ENCODE results near the gene EFCAB14. TPM values are rescaled to one million over a fixed set of nuclear protein-coding genes. Genes with fewer than 3 reads are reported as not detected.
"Not testable (repeated sequence)": the region's sequence is repeated elsewhere in the genome, so short reads cannot be mapped to it uniquely, and the experiment has no call there.

EFCAB14 gene
- total and polyA plus RNA-seq, 4 experiments from 2014 or later, result 87.0 to 117 (median 97.6) TPM

GRCh38 chr1:46747683-46748288 is 28.9 kb upstream of the EFCAB14 start:
- peaks cover 29 to 38% of the 10 kb centered on the region in 2 donors for H3K27me3 Mint-ChIP-seq
- ChIA-PET POLR2A (ENCODE audit: partially characterized antibody) (no interaction called here), CTCF (ENCODE audit: partially characterized antibody) (no interaction called here)
- Histone ChIP-seq H3K4me1 (ENCODE audit: insufficient read depth, low read length) (no peaks in the 10 kb centered on the region), H3K27ac (ENCODE audit: low read depth, low read length) (no peak overlapping the region), H3K9me3 (ENCODE audit: control insufficient read depth in 1 of 2, low read length in 2 of 2) (no peaks in the 10 kb centered on the region), H3K36me3 (ENCODE audit: insufficient read depth, low read length) (no peaks in the 10 kb centered on the region), H3K27me3 (ENCODE audit: insufficient read depth, low read length) (no peaks in the 10 kb centered on the region), H3K4me3 (ENCODE audit: low read length in 2 of 2) (no peak overlapping the region)
- H3K27ac Mint-ChIP-seq, result no peak overlapping the region
- H3K9me3 Mint-ChIP-seq, result peaks cover 0 to 4% (median 0%) of the 10 kb centered on the region in 8 donors
- H3K4me3 Mint-ChIP-seq, result no peak overlapping the region
- H3K36me3 Mint-ChIP-seq, result no peaks in the 10 kb centered on the region
- peak in 1 of 5 donors; percentile 4 for DNase-seq
- no peaks in the 10 kb centered on the region for H3K4me1 Mint-ChIP-seq
- intact Hi-C loops (cut with micrococcal nuclease), result no loop called here

GRCh38 chr1:46742069-46742468 is 23.2 kb upstream of the EFCAB14 start:
- H3K4me3 ChIP-seq (ENCODE audit: low read length in 2 of 2), result no peak overlapping the region
- POLR2A ChIA-PET (ENCODE audit: partially characterized antibody), result no interaction called here
- H3K27ac ChIP-seq (ENCODE audit: low read depth, low read length), result no peak overlapping the region
- intact Hi-C loops (cut with micrococcal nuclease), result no loop called here
- H3K27me3 Mint-ChIP-seq, result peaks cover 24 to 25% of the 10 kb centered on the region in 2 donors
- no peaks in the 10 kb centered on the region for H3K9me3 Mint-ChIP-seq
- H3K4me3 Mint-ChIP-seq, result no peak overlapping the region
- H3K4me1 ChIP-seq (ENCODE audit: insufficient read depth, low read length), result no peaks in the 10 kb centered on the region
- H3K27me3 ChIP-seq (ENCODE audit: insufficient read depth, low read length), result no peaks in the 10 kb centered on the region
- CTCF ChIA-PET (ENCODE audit: partially characterized antibody), result no interaction called here
- no peak overlapping the region for H3K27ac Mint-ChIP-seq
- H3K9me3 ChIP-seq (ENCODE audit: control insufficient read depth in 1 of 2, low read length in 2 of 2), result no peaks in the 10 kb centered on the region
- no peaks in the 10 kb centered on the region for H3K36me3 Mint-ChIP-seq
- no peaks in the 10 kb centered on the region for H3K4me1 Mint-ChIP-seq
- no peak for DNase-seq
- no peaks in the 10 kb centered on the region for H3K36me3 ChIP-seq (ENCODE audit: insufficient read depth, low read length)

GRCh38 chr1:46735708-46736324 is 16.9 kb upstream of the EFCAB14 start:
- Mint-ChIP-seq H3K36me3 (no peaks in the 10 kb centered on the region), H3K27ac (no peak overlapping the region), H3K9me3 (peaks cover 0 to 20% (median 12%) of the 10 kb centered on the region in 8 donors), H3K4me1 (no peaks in the 10 kb centered on the region), H3K4me3 (no peak overlapping the region), H3K27me3 (peaks cover 9 to 13% of the 10 kb centered on the region in 2 donors)
- POLR2A ChIA-PET (ENCODE audit: partially characterized antibody), result no interaction called here
- no peaks in the 10 kb centered on the region for H3K9me3 ChIP-seq (ENCODE audit: control insufficient read depth in 1 of 2, low read length in 2 of 2)
- no peak overlapping the region for H3K27ac ChIP-seq (ENCODE audit: low read depth, low read length)
- H3K36me3 ChIP-seq (ENCODE audit: insufficient read depth, low read length), result no peaks in the 10 kb centered on the region
- intact Hi-C loops (cut with micrococcal nuclease), result no loop called here
- H3K4me3 ChIP-seq (ENCODE audit: low read length in 2 of 2), result no peak overlapping the region
- no peaks in the 10 kb centered on the region for H3K4me1 ChIP-seq (ENCODE audit: insufficient read depth, low read length)
- CTCF ChIA-PET (ENCODE audit: partially characterized antibody), result no interaction called here
- no peaks in the 10 kb centered on the region for H3K27me3 ChIP-seq (ENCODE audit: insufficient read depth, low read length)
- peak in 4 of 5 donors; percentile 10 to 29 (median 18) for DNase-seq

- H3K4me1 Mint-ChIP-seq; H3K36me3 ChIP-seq (ENCODE audit: insufficient read depth, low read length); H3K4me1 ChIP-seq (ENCODE audit: insufficient read depth, low read length); H3K27ac ChIP-seq (ENCODE audit: low read depth, low read length); H3K4me3 Mint-ChIP-seq; H3K36me3 Mint-ChIP-seq; H3K27me3 ChIP-seq (ENCODE audit: insufficient read depth, low read length); H3K9me3 ChIP-seq (ENCODE audit: control insufficient read depth in 1 of 2, low read length in 2 of 2); DNase-seq; POLR2A ChIA-PET (ENCODE audit: partially characterized antibody); H3K27ac Mint-ChIP-seq; H3K4me3 ChIP-seq (ENCODE audit: low read length in 2 of 2): not testable (repeated sequence)
- H3K27me3 Mint-ChIP-seq, result peaks cover 30 to 39% of the 10 kb centered on the region in 2 donors
- CTCF ChIA-PET (ENCODE audit: partially characterized antibody), result interaction anchor here (0.7 to 1.4 kb wide), 2 partner anchors 9 to 79 kb away, joined by 3 to 4 read pairs; partner anchors contain the start of gene EFCAB14
- intact Hi-C loops (cut with micrococcal nuclease), result loop anchor here (5.0 kb wide), 1 partner anchor 181 kb away; no protein-coding TSS in a partner anchor
- peaks cover 0 to 19% (median 14%) of the 10 kb centered on the region in 8 donors for H3K9me3 Mint-ChIP-seq
Observed at GRCh38 chr1:46728327-46728873, 9.5 kb upstream of the EFCAB14 start.

- peaks cover 21 to 30% of the 10 kb centered on the region in 2 donors for H3K27me3 Mint-ChIP-seq
Observed at GRCh38 chr1:46725736-46726108, 6.8 kb upstream of the EFCAB14 start.

GRCh38 chr1:46724991-46725735 is 6.2 kb upstream of the EFCAB14 start:
- DNase-seq, result peak; percentile 71 to 74 (median 73)
- H3K36me3 Mint-ChIP-seq, result no peaks in the 10 kb centered on the region
- peaks cover 0 to 5% (median 0%) of the 10 kb centered on the region in 8 donors for H3K9me3 Mint-ChIP-seq
- H3K27me3 Mint-ChIP-seq, result peaks cover 17 to 25% of the 10 kb centered on the region in 2 donors
- ChIA-PET CTCF (ENCODE audit: partially characterized antibody) (interaction anchor here (0.6 to 3.7 kb wide), 25 partner anchors 10 to 282 kb away, joined by 3 to 21 read pairs (median 5); partner anchors contain the start of genes ATPAF1 and MKNK1), POLR2A (ENCODE audit: partially characterized antibody) (interaction anchor here (0.8 kb wide), 1 partner anchor 192 kb away, joined by 4 read pairs; no protein-coding TSS in a partner anchor)
- Histone ChIP-seq H3K27ac (ENCODE audit: low read depth, low read length) (no peak overlapping the region), H3K9me3 (ENCODE audit: control insufficient read depth in 1 of 2, low read length in 2 of 2) (no peaks in the 10 kb centered on the region), H3K36me3 (ENCODE audit: insufficient read depth, low read length) (no peaks in the 10 kb centered on the region), H3K4me1 (ENCODE audit: insufficient read depth, low read length) (peaks cover 4% of the 10 kb centered on the region), H3K27me3 (ENCODE audit: insufficient read depth, low read length) (no peaks in the 10 kb centered on the region), H3K4me3 (ENCODE audit: low read length in 2 of 2) (no peak overlapping the region)
- H3K27ac Mint-ChIP-seq, result no peak overlapping the region
- intact Hi-C loops (cut with micrococcal nuclease), result loop anchor here (1.0 to 5.0 kb wide), 5 partner anchors 102 to 318 kb away; no protein-coding TSS in a partner anchor
- H3K4me3 Mint-ChIP-seq, result no peak overlapping the region
- peaks cover 4 to 9% (median 5%) of the 10 kb centered on the region in 4 donors for H3K4me1 Mint-ChIP-seq

More at GRCh38 chr1:46725736-46726108, 6.8 kb upstream of the EFCAB14 start:
- Histone ChIP-seq H3K4me1 (ENCODE audit: insufficient read depth, low read length) (peaks cover 4% of the 10 kb centered on the region), H3K36me3 (ENCODE audit: insufficient read depth, low read length) (no peaks in the 10 kb centered on the region), H3K9me3 (ENCODE audit: control insufficient read depth in 1 of 2, low read length in 2 of 2) (no peaks in the 10 kb centered on the region), H3K27me3 (ENCODE audit: insufficient read depth, low read length) (no peaks in the 10 kb centered on the region), H3K27ac (ENCODE audit: low read depth, low read length) (no peak overlapping the region), H3K4me3 (ENCODE audit: low read length in 2 of 2) (no peak overlapping the region)
- Mint-ChIP-seq H3K9me3 (peaks cover 0 to 8% (median 2%) of the 10 kb centered on the region in 8 donors), H3K36me3 (no peaks in the 10 kb centered on the region), H3K4me1 (peaks cover under 1 to 7% (median 5%) of the 10 kb centered on the region in 4 donors), H3K4me3 (no peak overlapping the region), H3K27ac (no peak overlapping the region)
- ChIA-PET CTCF (ENCODE audit: partially characterized antibody) (interaction anchor here (0.7 to 3.7 kb wide), 20 partner anchors 10 to 282 kb away, joined by 3 to 21 read pairs (median 6); partner anchors contain the start of gene MKNK1), POLR2A (ENCODE audit: partially characterized antibody) (no interaction called here)
- intact Hi-C loops (cut with micrococcal nuclease), result loop anchor here (1.0 to 5.0 kb wide), 5 partner anchors 103 to 319 kb away; no protein-coding TSS in a partner anchor
- DNase-seq, result no peak
